ENCODE results near the gene ELMO3. TPM values are rescaled to one million over a fixed set of nuclear protein-coding genes. Genes with fewer than 3 reads are reported as not detected.

Gene ELMO3
- total RNA-seq, 4 donors from 2014 or later, result 0.51 to 1.5 (median 0.93) TPM

DNA sequence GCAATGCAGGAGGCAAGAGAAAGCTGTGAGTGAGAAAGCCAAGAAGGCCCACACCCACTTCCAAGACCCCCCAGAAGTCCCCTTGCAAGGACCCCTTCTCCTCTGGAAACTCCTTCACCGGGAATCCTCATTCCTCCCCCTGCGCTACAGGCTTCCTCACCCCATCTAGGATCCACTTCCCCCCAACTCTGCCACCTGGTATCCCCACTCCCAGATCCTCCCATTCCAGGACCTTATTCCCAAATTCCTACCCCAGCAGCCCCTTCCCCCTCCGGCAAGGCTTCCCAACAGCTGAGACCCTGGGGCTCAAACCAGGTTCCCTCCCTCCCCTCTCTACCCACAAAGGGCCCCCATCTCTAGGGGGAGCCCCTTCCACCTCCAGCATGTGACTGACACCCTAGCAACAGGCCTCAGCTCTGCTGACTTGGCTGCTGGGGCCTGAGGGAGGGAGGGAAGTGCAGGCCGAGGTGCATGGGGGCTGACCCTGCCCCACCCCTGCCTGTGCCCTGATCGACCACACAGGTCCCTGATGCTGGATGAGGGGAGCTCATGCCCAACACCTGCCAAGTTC is 32.2 kb upstream of the ELMO3 start:
- TF ChIP-seq, protein P1, sequence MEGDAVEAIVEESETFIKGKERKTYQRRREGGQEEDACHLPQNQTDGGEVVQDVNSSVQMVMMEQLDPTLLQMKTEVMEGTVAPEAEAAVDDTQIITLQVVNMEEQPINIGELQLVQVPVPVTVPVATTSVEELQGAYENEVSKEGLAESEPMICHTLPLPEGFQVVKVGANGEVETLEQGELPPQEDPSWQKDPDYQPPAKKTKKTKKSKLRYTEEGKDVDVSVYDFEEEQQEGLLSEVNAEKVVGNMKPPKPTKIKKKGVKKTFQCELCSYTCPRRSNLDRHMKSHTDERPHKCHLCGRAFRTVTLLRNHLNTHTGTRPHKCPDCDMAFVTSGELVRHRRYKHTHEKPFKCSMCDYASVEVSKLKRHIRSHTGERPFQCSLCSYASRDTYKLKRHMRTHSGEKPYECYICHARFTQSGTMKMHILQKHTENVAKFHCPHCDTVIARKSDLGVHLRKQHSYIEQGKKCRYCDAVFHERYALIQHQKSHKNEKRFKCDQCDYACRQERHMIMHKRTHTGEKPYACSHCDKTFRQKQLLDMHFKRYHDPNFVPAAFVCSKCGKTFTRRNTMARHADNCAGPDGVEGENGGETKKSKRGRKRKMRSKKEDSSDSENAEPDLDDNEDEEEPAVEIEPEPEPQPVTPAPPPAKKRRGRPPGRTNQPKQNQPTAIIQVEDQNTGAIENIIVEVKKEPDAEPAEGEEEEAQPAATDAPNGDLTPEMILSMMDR (IDR thresholded peaks at IDR 0.05; ENCODE audit: low read depth), result no peak

DNA sequence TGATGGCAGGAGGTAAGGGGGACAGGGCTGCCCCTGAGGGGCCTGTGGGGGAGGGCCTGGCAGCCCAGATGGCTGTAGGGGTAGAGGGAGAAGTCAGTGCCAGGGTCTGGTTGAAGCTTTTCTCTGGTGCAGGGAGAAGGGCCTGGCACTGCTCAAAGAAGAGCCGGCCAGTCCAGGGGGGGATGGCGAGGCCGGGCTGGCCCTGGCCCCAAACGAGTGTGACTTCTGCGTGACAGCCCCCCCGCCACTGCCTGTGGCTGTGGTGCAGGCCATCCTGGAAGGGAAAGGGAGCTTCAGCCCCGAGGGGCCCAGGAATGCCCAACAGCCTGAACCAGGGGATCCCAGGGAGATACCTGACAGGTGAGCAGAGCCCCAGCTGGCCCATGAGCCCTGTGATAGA is 31.3 kb upstream of the ELMO3 start:
- TF ChIP-seq, protein P1 (IDR thresholded peaks at IDR 0.05; ENCODE audit: low read depth), result no peak

DNA sequence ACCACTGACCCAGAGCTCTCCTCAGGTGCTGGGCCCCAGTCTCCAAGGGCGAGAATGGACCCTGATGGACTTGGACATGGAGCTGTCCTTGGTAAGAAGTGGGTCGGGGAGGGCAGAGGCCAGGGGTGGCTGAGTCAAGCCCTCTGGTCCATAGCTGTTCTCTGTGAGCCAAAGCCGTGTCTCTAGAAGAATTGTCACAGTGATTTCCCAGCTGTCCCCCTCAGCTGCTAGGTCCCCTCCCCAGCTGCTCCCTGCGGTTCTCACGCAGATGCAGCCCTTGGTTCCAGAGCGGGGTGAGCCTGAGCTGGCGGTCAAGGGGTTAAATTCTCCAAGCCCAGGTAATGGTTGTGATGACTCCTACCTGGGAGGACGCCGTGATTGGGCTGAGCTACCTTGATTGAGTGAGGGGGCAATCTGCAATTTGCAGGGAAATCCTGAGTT is 29.9 kb upstream of the ELMO3 start:
- TF ChIP-seq, protein P1 (IDR thresholded peaks at IDR 0.05; ENCODE audit: low read depth), result no peak

DNA sequence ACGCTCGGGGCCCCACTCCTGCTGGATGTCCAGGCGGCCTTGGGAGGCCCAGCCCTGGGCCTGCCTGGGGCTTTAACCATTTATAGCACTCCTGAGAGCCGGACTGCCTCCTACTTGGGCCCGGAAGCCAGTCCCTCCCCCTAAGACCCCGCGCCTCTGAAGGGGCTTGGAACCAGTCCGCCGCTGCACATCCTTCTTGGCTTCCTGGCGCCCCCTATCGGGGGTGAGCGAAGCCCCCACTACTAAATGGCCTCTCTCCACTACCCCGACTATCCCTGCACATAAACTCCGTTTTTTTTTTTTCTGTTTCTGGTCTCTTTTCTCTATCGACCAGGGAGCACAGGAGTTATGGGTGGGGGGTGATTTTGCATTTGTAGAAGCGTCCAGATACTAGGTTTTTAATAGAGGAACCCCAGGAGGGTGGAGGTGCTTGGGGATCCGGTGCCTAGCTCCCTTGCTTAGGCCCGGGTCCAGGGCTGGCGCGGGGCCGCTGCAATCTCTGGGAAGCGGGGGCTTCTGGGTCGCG is 29.2 kb upstream of the ELMO3 start:
- TF ChIP-seq, protein P1 (IDR thresholded peaks at IDR 0.05; ENCODE audit: low read depth), result no peak

DNA sequence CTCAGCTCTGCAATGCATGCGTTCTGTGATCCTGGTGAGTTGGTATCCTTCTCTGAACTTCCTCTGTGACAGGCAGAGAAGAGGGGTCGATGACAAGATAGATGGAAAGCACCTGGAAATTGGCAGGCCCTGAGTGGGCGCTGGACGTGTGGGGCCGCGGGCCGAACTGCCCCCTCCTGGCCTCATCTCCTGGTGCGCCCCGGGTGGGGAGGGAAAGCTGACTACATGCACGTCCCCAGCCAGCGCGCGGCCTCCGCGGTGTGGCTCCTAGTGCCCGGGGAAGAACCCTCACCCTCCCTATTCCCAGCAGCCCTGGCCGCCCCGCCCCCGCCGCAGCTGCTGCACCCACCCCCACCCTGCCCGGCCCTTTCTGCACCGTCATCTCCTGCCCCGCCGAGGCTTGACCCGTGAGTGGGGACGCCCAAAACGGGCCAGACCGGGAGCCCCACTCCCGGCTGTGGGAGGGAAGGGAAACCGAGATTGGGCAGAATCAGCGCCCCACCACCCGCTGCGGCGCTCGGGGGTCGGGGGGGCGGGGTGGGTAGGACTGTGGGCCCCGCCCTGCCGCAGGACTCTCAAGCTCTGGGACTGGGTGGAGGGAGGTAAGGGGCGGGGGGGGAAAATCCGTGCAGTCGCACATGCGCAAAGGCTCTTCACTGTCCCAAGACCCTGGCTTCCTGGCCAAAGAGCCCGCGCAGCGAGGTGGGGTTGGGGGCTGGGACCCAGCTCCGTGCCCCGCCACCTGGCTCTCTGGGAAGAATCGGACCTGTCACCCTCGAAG is 28.6 kb upstream of the ELMO3 start, which contains the start of gene NOL3:
TSS of gene NOL3 (plus strand) at position 371 of the 781 bp plus-strand sequence.
- TF ChIP-seq, protein P1 (IDR thresholded peaks at IDR 0.05; ENCODE audit: low read depth), result no peak

DNA sequence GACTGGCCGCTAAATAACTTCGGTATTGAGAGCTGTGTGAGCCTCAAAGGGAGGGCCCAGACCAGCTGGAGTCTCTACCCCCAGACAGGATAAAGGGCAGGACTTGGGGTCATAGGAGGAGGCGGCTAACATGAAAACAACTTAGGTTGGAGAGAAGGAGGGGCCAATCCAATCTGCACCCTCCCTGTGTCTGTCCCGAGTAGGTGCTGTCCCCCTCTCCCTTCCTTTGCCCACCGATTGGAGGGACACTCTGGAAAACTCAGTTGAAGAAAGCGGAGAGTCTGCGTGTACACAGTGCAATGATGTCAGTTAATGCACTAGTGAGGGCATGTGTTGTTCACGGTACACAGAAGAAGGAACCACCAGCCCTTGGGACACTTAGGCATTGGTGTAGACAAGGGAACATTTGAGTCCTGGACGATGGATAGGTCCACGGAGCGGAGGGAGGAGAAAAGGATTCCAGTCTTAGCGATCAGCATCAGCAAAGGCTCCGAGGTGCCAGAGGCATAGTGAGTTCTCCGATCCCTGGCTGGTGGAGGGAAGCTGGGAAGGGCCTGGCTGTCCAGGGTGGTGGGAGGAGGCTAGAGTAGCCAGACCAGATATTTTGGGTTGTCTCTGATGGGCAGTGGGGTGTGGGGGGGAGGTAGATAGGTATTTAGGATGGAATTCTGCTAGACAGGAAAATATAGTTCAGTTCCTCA is 27.8 kb upstream of the ELMO3 start:
- TF ChIP-seq, protein P1 (IDR thresholded peaks at IDR 0.05; ENCODE audit: low read depth), result no peak

DNA sequence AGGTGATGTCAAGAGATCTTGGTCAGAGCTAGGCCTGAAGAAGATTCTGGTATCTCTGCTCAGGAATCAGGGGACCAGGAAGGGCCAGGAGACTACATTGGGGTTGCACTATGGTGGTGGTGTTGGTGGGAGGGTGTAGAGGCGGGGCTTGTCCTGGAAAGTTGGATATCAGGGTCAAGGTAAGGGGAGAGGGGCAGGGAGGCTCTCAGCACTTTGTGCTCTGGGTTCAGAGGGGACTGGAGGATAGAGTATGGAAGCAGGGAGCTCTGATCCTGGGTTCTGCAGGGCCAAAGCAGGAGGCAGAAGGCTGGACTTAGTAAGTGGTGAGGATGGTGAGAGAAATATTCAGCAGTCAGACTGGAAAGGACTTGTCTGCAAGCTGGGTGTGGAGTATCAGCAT is 25.6 kb upstream of the ELMO3 start:
- TF ChIP-seq, protein P1 (IDR thresholded peaks at IDR 0.05; ENCODE audit: low read depth), result no peak

All from subcutaneous adipose tissue (tissue), 4 donors.